ENCODE measurements around the gene PLEKHJ1. TPM values are rescaled to one million over a fixed set of nuclear protein-coding genes. Genes with fewer than 3 reads are reported as not detected.

The PLEKHJ1 gene
- total and polyA plus RNA-seq, 2 of the 13 experiments (the other 11 are each of a cell fraction or from before 2014, with no cell fraction given) = 70.5 to 130 TPM

DNA sequence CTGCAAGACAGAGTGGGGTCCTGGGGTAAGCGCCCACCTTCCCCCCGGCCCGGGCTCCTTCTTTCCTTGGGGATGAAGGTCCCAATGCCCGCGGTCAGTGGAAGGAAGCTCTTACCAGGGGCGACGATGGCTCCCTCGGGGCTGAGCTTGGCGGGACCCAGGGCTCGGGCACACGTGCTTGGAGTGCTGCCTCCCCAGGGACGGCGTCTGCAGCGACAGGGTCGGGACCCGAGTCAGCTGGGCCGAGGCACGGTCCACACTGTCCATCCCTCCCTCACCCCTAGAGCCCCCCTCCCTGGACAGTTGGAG is 16.6 kb upstream of the PLEKHJ1 start (continued):
- TF ChIP-seq HMG20A (CRISPR knock-in tag; IDR thresholded peaks at IDR 0.05; ENCODE audit: borderline replicate concordance) (no peak), RCOR2 (CRISPR knock-in tag; IDR thresholded peaks at IDR 0.05) (no peak), ZNF552 (CRISPR knock-in tag; IDR thresholded peaks at IDR 0.05; ENCODE audit: borderline replicate concordance) (no peak), ZNF263 (CRISPR knock-in tag; IDR thresholded peaks at IDR 0.05) (peak; percentile 42; the same call in 1 of the 2 replicates), PAWR (CRISPR knock-in tag; IDR thresholded peaks at IDR 0.05; ENCODE audit: borderline replicate concordance) (no peak), ZBTB8A (CRISPR knock-in tag; IDR thresholded peaks at IDR 0.05; ENCODE audit: borderline replicate concordance, low read depth) (no peak), ZNF232 (CRISPR knock-in tag; IDR thresholded peaks at IDR 0.05; ENCODE audit: borderline replicate concordance) (peak; percentile 75; the same call in 1 of the 2 replicates), THYN1 (CRISPR knock-in tag; IDR thresholded peaks at IDR 0.05; ENCODE audit: borderline replicate concordance, low read depth) (no peak), ZNF557 (CRISPR knock-in tag; IDR thresholded peaks at IDR 0.05) (0 out of 2 replicates have a peak, but pooled peaks have one; percentile 44), MYNN (CRISPR knock-in tag; IDR thresholded peaks at IDR 0.05; ENCODE audit: low read depth) (no peak), SMARCE1 (IDR thresholded peaks at IDR 0.05; ENCODE audit: borderline replicate concordance) (no peak)
- TF ChIP-seq, protein P1, sequence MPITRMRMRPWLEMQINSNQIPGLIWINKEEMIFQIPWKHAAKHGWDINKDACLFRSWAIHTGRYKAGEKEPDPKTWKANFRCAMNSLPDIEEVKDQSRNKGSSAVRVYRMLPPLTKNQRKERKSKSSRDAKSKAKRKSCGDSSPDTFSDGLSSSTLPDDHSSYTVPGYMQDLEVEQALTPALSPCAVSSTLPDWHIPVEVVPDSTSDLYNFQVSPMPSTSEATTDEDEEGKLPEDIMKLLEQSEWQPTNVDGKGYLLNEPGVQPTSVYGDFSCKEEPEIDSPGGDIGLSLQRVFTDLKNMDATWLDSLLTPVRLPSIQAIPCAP (CRISPR knock-in tag; IDR thresholded peaks at IDR 0.05; ENCODE audit: low read depth) = 0 out of 2 replicates have a peak, but pooled peaks have one; percentile 68
- TF ChIP-seq, protein P2, sequence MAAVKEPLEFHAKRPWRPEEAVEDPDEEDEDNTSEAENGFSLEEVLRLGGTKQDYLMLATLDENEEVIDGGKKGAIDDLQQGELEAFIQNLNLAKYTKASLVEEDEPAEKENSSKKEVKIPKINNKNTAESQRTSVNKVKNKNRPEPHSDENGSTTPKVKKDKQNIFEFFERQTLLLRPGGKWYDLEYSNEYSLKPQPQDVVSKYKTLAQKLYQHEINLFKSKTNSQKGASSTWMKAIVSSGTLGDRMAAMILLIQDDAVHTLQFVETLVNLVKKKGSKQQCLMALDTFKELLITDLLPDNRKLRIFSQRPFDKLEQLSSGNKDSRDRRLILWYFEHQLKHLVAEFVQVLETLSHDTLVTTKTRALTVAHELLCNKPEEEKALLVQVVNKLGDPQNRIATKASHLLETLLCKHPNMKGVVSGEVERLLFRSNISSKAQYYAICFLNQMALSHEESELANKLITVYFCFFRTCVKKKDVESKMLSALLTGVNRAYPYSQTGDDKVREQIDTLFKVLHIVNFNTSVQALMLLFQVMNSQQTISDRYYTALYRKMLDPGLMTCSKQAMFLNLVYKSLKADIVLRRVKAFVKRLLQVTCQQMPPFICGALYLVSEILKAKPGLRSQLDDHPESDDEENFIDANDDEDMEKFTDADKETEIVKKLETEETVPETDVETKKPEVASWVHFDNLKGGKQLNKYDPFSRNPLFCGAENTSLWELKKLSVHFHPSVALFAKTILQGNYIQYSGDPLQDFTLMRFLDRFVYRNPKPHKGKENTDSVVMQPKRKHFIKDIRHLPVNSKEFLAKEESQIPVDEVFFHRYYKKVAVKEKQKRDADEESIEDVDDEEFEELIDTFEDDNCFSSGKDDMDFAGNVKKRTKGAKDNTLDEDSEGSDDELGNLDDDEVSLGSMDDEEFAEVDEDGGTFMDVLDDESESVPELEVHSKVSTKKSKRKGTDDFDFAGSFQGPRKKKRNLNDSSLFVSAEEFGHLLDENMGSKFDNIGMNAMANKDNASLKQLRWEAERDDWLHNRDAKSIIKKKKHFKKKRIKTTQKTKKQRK (IDR thresholded peaks at IDR 0.05; ENCODE audit: low read length) = no peak
- TF ChIP-seq, protein P3, sequence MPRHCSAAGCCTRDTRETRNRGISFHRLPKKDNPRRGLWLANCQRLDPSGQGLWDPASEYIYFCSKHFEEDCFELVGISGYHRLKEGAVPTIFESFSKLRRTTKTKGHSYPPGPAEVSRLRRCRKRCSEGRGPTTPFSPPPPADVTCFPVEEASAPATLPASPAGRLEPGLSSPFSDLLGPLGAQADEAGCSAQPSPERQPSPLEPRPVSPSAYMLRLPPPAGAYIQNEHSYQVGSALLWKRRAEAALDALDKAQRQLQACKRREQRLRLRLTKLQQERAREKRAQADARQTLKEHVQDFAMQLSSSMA (CRISPR knock-in tag; IDR thresholded peaks at IDR 0.05) = no peak
- TF ChIP-seq, protein P4, sequence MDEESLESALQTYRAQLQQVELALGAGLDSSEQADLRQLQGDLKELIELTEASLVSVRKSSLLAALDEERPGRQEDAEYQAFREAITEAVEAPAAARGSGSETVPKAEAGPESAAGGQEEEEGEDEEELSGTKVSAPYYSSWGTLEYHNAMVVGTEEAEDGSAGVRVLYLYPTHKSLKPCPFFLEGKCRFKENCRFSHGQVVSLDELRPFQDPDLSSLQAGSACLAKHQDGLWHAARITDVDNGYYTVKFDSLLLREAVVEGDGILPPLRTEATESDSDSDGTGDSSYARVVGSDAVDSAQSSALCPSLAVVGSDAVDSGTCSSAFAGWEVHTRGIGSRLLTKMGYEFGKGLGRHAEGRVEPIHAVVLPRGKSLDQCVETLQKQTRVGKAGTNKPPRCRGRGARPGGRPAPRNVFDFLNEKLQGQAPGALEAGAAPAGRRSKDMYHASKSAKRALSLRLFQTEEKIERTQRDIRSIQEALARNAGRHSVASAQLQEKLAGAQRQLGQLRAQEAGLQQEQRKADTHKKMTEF (CRISPR knock-in tag; IDR thresholded peaks at IDR 0.05) = no peak
- TF ChIP-seq, protein P5, sequence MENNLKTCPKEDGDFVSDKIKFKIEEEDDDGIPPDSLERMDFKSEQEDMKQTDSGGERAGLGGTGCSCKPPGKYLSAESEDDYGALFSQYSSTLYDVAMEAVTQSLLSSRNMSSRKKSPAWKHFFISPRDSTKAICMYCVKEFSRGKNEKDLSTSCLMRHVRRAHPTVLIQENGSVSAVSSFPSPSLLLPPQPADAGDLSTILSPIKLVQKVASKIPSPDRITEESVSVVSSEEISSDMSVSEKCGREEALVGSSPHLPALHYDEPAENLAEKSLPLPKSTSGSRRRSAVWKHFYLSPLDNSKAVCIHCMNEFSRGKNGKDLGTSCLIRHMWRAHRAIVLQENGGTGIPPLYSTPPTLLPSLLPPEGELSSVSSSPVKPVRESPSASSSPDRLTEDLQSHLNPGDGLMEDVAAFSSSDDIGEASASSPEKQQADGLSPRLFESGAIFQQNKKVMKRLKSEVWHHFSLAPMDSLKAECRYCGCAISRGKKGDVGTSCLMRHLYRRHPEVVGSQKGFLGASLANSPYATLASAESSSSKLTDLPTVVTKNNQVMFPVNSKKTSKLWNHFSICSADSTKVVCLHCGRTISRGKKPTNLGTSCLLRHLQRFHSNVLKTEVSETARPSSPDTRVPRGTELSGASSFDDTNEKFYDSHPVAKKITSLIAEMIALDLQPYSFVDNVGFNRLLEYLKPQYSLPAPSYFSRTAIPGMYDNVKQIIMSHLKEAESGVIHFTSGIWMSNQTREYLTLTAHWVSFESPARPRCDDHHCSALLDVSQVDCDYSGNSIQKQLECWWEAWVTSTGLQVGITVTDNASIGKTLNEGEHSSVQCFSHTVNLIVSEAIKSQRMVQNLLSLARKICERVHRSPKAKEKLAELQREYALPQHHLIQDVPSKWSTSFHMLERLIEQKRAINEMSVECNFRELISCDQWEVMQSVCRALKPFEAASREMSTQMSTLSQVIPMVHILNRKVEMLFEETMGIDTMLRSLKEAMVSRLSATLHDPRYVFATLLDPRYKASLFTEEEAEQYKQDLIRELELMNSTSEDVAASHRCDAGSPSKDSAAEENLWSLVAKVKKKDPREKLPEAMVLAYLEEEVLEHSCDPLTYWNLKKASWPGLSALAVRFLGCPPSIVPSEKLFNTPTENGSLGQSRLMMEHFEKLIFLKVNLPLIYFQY (CRISPR knock-in tag; IDR thresholded peaks at IDR 0.05; ENCODE audit: borderline replicate concordance) = no peak
